ENCODE data around the gene AKR7A3.

- TF ChIP-seq, protein P1, sequence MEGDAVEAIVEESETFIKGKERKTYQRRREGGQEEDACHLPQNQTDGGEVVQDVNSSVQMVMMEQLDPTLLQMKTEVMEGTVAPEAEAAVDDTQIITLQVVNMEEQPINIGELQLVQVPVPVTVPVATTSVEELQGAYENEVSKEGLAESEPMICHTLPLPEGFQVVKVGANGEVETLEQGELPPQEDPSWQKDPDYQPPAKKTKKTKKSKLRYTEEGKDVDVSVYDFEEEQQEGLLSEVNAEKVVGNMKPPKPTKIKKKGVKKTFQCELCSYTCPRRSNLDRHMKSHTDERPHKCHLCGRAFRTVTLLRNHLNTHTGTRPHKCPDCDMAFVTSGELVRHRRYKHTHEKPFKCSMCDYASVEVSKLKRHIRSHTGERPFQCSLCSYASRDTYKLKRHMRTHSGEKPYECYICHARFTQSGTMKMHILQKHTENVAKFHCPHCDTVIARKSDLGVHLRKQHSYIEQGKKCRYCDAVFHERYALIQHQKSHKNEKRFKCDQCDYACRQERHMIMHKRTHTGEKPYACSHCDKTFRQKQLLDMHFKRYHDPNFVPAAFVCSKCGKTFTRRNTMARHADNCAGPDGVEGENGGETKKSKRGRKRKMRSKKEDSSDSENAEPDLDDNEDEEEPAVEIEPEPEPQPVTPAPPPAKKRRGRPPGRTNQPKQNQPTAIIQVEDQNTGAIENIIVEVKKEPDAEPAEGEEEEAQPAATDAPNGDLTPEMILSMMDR (IDR thresholded peaks at IDR 0.05) = no peak
- no peak for TF ChIP-seq ZFX (IDR thresholded peaks at IDR 0.05; ENCODE audit: borderline replicate concordance)
Observed at GRCh38 chr1:19287436-19288185, 959 bp downstream of the AKR7A3 start.

Data from 22Rv1 (cell line).